IPS-NIHi11 (cell line): ENCODE measurements around the gene CD151.

Experiments used
- DNase-seq: peaks from one replicate; pipeline ENCODE4 v3.0.0; 2012; ENCODE audit warnings: mixed read lengths, low spot score

CD151 gene

DNA sequence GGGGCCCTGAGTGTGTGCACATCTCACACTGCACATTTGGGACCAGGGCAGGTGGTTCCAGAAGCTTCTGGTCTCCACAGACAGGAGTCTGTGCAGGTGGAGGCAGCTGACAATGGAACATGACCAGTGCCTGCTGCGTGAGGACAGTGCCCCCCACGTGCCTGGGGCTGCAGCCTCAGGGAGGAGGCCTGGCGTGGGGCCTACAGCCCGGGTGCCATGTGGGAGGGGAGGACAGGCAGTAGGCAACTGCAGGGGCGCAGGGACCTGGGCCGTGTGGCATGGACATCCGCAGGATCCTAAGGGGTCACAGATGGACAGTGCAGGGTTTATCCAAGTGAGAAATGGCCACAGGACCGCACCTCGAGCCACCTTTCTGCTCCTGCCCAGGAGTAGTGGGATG lies 38.7 kb downstream of the CD151 start:
- no peak for DNase-seq

DNA sequence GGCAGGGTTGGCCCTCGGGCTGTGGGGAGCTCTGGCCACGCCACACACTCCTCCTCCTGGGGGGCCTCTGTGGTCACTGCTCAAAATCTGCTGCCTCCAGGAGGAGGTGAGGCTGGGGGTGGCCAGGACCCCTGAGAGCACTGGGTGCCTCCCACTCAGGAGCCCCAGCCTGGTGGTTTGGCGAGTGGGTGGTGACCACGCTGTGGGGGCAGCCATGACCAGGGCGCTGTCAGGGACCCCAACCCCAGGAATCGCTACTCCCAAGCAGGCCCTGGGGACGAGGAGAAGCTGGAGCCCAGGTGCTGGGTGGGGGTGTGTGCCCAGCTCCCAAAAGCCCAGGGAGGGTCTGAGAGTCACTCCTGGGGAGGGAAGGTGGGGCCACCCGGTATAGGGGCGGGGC lies 40.0 kb downstream of the CD151 start:
- DNase-seq, result no peak

DNA sequence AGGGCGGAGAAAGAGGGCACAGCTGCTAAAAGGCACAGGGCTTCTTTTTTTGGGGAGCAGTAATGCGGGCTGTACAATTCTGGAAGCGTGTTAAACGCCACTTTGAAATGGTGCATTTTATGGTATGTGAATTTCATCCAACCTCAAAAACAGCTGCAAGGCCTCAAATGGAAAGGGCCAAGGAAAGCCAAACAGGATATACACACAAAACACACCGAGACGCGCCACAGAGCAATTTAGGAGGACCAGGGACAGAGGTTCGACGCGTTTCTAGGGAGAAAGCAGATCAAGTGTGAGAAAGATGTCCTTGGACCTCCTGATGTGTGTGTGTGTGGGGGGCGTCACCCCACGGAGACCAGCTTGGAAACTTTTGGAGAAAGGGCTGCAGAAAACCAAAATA lies 41.0 kb downstream of the CD151 start:
- no peak for DNase-seq

DNA sequence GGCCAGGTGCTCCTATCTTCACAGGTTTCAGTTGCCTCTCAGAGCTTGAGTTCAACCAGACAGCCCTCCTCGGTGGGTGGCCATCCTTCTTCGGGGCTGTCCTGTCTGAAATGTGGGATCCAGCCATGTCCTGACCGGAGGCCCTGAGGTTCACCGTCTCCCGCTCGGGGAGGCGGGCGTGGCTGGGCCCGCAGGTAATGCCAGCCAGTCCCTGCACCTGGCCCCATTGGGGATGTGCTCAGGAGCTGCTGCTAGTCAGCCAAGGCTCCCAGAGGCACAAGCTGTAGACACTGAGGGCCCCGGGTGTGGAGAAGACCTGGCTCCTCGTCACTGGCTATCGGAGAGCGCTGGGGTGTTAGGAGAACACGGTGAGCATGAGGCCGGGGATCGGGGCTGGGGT lies 42.5 kb downstream of the CD151 start:
- DNase-seq, result no peak

DNA sequence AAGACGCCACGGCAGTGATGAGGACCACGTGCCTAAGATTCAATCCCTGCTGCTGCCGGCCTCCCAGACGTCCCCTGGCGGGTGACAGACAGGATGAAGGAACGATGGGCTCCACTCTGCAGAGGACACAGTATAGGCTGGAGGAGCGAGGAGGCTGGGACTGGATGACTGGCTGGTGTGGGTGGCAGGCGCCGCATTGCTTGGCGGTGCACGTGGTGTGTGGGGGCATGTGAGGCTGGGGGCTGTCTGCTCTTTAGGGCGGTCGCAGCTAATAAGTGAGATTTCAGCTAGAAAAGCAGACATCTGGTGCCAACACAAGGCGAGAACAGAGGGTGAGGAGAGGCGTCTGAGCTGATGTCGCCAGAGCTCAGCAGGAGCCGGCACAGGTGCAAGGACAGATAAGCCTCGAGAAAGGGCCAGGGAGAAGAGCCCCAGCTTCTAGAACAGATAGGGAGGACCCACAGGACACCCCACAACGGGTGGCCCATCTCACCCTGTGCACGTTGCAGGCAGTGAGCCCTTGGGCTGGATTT lies 43.1 kb downstream of the CD151 start:
- DNase-seq, result no peak

DNA sequence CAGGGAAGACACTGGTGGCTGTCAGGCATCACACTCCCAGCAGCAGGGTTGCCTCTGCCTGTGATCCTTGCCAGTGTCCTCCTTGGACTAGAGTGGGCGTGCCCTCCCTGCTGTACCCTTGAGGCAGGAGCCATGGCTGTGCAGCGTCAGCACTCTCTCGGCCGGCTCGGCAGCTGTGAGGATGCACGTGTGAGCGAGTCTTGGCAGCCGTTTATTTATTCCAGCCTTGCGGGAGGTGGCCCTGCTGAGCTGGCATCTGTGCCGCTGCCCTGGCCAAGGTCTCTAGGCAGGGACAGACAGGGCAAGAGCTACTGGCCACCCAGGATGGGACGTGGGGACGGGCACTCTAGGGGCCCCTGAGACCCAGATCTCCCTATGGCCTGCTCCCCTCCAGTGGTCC lies 43.8 kb downstream of the CD151 start:
- no peak for DNase-seq

DNA sequence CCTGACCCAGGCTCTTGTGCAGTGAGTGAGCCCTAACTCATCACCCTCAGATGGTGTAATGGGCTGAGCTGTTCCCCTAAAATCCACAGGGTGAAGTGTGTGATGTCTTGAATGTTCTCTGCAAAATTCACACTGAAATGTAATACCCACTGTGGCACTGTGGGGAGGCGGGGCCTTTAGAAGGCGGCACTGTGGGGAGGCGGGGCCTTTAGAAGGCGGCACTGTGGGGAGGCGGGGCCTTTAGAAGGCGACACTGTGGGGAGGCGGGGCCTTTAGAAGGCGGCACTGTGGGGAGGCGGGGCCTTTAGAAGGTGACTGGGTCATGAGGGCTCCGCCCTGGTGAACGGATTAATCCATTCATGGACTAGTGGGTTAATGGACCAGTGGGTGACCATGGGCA lies 44.8 kb downstream of the CD151 start:
- DNase-seq, result peak; percentile 68

DNA sequence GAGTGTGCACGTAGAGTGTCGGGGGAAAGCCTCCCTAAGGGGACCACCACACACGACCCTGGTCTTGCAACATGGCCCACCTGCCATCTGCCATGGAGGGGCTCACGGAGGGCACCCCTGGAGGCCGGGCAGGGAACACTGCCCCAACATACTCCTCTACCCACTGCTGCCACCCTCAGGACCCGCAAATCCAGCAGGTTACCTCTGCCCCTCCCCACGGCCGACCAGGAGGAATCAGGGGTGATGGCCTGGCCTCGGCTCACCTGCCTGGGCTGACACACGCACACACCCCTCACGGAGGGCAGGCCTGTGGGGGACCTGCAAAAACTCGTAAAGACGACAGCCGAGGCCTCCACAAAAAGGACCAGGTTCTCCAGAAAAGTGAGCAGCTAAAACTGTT lies 47.7 kb downstream of the CD151 start:
- DNase-seq, result no peak

DNA sequence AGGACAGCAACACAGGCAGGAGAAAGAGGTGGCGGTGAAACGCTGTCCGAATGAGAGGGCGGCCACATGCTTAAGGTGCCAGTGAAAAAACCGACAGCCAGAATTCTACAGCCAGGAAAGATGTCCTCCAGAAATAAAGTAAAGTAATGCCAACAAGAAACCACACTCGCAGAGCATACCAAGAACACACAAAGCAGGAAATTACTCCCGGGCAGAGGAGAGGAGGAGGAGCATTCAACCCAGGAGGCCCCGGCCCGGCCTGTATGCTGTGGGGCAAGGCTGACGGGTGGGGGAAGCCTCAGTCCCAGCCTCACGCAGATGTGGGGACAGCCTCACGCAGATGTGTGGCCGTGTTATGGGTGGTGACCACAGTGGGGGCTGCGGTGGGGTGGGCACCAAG lies 49.8 kb downstream of the CD151 start:
- DNase-seq, result no peak

DNA sequence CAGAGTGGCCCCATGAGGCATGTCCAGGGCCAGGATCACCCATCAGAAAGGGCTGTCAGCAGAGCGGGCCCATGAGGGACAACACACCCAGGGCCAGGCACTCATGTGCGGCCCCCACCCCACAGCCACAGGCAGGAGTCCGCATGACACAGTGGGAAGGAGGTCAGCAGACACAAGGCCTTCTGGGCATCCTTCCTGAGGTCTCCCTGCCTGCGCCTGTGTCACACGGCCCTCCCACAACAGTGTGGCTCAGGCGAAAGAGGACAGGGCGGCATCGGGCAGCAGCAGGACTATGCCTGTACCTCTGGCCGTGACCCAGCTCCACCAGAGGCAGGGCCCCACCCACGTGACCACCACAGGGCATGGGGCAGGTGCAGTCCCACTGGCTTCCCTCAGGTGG lies 50.8 kb downstream of the CD151 start:
- no peak for DNase-seq

DNA sequence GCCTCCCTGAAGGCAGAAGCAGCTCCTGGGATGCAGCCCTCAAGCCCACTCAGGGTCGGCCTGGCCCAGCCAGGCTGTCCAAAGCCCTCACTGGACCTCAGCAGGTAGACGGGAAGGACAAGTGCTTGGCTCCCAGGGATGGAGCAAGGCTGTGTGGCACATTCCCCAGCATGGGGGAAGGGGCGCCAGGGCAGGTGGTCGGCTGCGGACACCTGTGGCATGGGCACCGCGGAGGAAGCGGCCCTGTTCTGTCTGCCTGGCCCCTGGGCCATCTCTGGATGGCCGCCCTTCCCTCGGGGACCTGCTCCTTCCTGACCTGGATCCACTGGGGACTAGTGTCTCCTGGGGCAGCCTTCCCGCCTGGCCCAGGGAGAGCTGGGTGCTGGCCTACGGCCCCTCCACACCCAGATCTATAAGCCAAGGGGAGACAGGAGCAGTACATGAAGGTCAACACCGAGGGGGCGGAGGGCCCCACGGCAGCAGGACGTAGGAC lies 51.9 kb downstream of the CD151 start:
- DNase-seq, result no peak

DNA sequence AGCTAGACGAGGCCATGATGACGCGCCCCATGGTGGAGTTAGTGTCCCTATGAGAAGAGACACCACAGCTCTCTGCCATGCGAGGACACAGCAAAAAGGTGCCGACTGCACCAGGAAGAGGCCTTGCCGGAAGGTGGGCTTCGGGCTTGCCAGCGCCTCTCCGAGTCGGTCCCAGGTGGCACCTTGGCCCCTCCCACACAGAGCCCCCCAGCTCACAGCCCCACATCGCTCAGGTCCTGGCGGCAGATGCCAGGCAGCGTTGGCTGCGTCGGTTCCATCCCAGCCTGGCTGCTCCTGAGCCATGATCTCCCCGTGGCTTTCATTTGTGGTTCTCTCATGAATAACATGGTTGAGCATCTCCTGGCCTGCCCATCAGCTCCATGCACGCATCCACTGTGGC lies 53.8 kb downstream of the CD151 start:
- DNase-seq, result no peak

DNA sequence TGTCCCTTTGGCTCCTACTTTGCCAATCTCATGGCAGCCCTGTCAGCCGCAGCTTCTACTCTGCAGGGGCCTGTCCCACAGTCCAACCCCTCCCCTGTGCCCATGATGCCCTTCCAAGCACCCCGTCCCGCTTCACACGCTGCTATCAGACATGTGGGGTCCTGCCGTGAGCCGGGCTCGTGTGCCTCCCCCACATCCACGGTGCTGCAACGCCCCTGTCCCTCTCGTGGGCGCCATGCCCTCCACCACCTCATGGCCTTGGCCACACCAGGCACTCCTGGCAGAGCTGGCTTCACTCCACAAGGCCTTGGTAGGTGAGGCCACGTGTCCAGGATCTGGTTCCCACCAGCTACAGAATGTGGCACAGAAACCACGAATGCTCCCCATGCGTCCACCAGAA lies 54.8 kb downstream of the CD151 start:
- no peak for DNase-seq
